Ishikawa (cell line): ENCODE measurements around the gene PIGR.

Experiments used
- CEBPB ChIP-seq: IDR thresholded peaks from 2 replicates; pipeline ENCODE4 v1.6.1; 2012
- CREB1 ChIP-seq: IDR thresholded peaks from 2 replicates; pipeline ENCODE4 v1.6.1; 2012; ENCODE audit warnings: low read depth
- EGR1 ChIP-seq: IDR thresholded peaks from 2 replicates; pipeline ENCODE4 v1.6.1; 2012
- EP300 ChIP-seq: IDR thresholded peaks from 2 replicates; pipeline ENCODE4 v1.6.1; 2012; ENCODE audit warnings: borderline replicate concordance
- FOXM1 ChIP-seq: IDR thresholded peaks from 2 replicates; pipeline ENCODE4 v1.6.1; 2012; ENCODE audit warnings: low read depth, borderline replicate concordance
- MAX ChIP-seq: IDR thresholded peaks from 2 replicates; pipeline ENCODE4 v1.6.1; 2012
- NFIC ChIP-seq: IDR thresholded peaks from 2 replicates; pipeline ENCODE4 v1.6.1; 2012
- RAD21 ChIP-seq: IDR thresholded peaks from 2 replicates; pipeline ENCODE4 v1.6.1; 2012; ENCODE audit warnings: low read depth
- REST ChIP-seq: IDR thresholded peaks from 2 replicates; pipeline ENCODE4 v1.6.1; 2012; ENCODE audit warnings: low read depth, mild to moderate bottlenecking
- TAF1 ChIP-seq: IDR thresholded peaks from 2 replicates; pipeline ENCODE4 v1.6.1; 2012; ENCODE audit warnings: low read depth, mild to moderate bottlenecking
- TCF12 ChIP-seq: IDR thresholded peaks from 2 replicates; pipeline ENCODE4 v1.6.1; 2012; ENCODE audit warnings: low read depth
- TEAD4 ChIP-seq: IDR thresholded peaks from 2 replicates; pipeline ENCODE4 v1.6.1; 2012
- USF1 ChIP-seq: IDR thresholded peaks from 2 replicates; pipeline ENCODE4 v1.6.1; 2012
- YY1 ChIP-seq: IDR thresholded peaks from 2 replicates; pipeline ENCODE4 v1.6.1; 2012; ENCODE audit warnings: low read depth
- ZBTB7A ChIP-seq: IDR thresholded peaks from 2 replicates; pipeline ENCODE4 v1.6.1; 2012; ENCODE audit warnings: low read depth

PIGR gene

GRCh38 chr1:206958144-206958543 lies 11.9 kb upstream of the PIGR start:
- no peak for TF ChIP-seq ZBTB7A
- no peak for TF ChIP-seq MAX
- TF ChIP-seq EP300, result no peak
- TF ChIP-seq EGR1, result no peak
- TF ChIP-seq TAF1, result no peak
- no peak for TF ChIP-seq YY1
- TF ChIP-seq USF1, result no peak
- TF ChIP-seq CEBPB, result no peak
- TF ChIP-seq NFIC, result no peak
- TF ChIP-seq FOXM1, result no peak
- no peak for TF ChIP-seq REST
- TF ChIP-seq RAD21, result no peak
- no peak for TF ChIP-seq TCF12
- no peak for TF ChIP-seq CREB1
- no peak for TF ChIP-seq TEAD4

- no peak for TF ChIP-seq USF1
- TF ChIP-seq RAD21, result no peak
- TF ChIP-seq REST, result no peak
- TF ChIP-seq TEAD4, result no peak
- TF ChIP-seq NFIC, result no peak
- TF ChIP-seq ZBTB7A, result no peak
- TF ChIP-seq CEBPB, result no peak
- TF ChIP-seq EGR1, result no peak
- TF ChIP-seq YY1, result no peak
- no peak for TF ChIP-seq EP300
- TF ChIP-seq TAF1, result no peak
- TF ChIP-seq MAX, result no peak
- no peak for TF ChIP-seq TCF12
- no peak for TF ChIP-seq FOXM1
- TF ChIP-seq CREB1, result no peak
These were observed 11.4 kb upstream of the PIGR start for GRCh38 chr1:206957639-206958038.

- TF ChIP-seq TEAD4 (no peak), NFIC (no peak), TCF12 (no peak), CEBPB (no peak), CREB1 (no peak), USF1 (no peak), FOXM1 (no peak), TAF1 (no peak), EP300 (no peak), MAX (no peak), YY1 (no peak), REST (no peak), RAD21 (no peak), EGR1 (no peak), ZBTB7A (no peak)
These were observed 9.5 kb upstream of the PIGR start for GRCh38 chr1:206955476-206956451.
